ENCODE data around the gene TAS2R3. TPM values are rescaled to one million over a fixed set of nuclear protein-coding genes. Genes with fewer than 3 reads are reported as not detected.
A peak's percentile ranks its signal among the peaks of the same experiment; 100 is the strongest.
"Not testable (repeated sequence)": the region's sequence is repeated elsewhere in the genome, so short reads cannot be mapped to it uniquely, and the experiment has no call there.

TAS2R3 gene
- polyA plus RNA-seq (2012; ENCODE audit: insufficient read depth, insufficient read length): not detected

DNA sequence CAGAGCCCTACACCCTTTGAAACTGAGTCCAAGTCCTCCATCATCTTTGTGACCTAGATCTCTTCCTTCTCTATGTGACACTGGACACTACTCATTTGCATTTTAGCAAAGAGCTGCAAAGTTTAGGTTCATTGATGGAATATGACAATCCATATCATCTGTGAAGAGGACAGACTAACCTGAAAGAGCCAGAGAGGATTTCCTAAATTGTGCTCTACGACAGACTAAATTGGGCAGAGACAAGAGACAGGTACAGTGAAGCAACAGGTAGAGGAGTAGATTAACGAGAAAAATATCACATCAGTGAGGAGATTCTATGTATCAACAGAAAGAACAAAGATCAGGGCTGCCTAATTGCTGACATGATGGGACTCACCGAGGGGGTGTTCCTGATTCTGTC, at the start of gene TAS2R3:
Gene TAS2R3, plus strand, starts transcription at position 301 of the 400 bp plus-strand sequence. Its CDS starts 62 bp downstream, at position 363.
- no peak within 1 kb of the TSS for H3K4me3 ChIP-seq (ENCODE audit: low read length)
- no peak for DNase-seq (ENCODE audit: low read depth, low spot score)

DNA sequence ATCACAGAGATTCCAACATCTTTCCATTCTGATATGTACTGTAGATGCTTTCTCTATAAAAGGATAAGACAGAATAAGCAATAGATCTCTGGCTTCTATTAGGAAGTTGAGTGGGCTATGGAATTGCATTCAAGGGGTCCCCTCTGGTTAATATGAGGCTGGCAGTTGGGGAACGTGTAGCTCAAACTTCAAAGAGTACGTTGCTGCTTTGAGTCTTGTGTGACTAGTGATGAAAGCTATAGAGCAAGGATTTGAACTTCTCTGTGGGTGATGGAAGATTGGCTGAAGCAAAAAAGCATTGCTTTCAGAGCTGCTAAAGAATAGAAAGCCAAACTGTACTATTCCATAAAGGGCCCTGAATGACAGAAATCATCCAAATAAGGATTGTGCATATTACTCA, 49.3 kb upstream of the TAS2R3 start:
- no peak for DNase-seq (ENCODE audit: low read depth, low spot score)
- no peak overlapping the region for H3K4me3 ChIP-seq (ENCODE audit: low read length)

DNA sequence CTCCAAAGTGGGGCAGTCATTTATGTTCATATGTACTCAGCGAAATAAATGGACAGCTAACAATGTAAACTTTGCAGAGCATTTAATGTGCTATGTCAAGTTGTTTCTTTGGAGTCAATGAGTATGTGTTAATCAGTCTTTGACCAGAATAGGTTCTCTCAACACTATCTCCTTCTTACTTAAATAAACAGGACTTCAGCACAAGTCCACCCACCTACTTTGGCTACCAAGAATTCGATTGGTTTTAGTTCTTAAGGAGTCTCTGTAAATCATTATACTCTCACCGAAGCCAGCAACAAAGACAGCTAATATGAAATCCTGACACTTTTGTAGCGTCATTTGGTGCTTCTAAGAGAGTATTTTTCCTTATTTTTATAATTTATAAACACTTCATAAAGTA, 48.9 kb upstream of the TAS2R3 start:
- no peak overlapping the region for H3K4me3 ChIP-seq (ENCODE audit: low read length)
- no peak for DNase-seq (ENCODE audit: low read depth, low spot score)

DNA sequence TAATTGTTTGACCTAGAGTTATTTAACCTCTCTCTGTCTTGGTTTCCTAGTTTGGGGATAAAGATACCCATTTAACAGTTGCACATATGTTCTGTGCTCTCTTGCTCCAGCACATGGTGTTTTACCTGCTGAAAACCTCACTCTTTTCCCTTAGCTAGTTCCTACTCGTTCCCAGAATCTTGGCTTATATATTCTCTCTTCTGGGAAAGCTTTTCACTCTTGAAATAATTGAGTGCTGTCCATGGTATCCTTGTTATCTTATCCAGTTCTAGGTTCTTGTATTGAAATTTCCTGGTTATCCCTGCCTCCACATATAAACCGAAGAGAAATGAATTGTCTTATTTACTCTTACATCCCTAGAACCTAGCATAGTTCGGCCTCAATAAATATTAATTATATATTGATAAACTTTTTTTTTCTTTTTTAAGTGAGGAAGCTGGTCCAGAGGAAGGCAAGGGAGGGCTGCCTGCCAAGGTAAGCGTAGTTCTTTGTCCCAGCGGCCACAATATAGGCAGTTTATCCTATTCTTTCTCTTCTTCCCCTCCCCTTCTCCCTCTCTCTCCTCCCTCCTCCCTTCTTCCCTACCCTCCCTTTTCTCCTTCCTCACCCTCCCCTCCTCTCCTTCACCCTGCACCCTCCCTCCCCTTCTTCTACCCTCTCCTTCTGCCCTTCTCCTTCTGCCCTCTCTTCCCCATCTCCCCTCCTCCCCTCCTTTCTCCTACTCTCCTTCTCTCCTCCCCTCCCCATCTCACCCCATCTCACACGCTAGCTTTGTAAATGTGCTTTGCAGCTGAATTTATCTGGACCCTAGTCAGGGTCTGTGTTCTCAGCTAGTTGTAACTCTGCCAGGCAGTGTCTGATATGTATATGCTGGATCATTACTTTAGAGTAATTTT, 47.9 kb upstream of the TAS2R3 start:
- DNase-seq (ENCODE audit: low read depth, low spot score): no peak
- H3K4me3 ChIP-seq (ENCODE audit: low read length): no peak overlapping the region

DNA sequence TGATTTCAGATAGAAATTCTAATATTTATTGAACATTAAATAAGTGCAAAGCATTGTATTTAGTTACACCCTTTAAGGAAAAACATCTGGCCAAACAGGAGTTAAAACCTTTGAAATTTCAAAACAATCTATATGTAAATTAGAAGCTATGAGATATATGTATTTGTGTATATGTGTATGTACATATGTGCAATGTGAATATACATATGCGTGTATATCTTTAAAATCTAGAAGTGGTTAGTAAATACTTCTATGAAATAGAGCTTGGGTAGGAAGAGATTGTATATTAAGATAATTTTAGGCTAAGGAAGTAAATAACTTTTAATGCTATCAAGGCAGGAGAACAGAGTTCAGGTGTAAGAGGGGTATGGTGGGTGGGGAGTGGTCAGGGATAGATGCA, 46.4 kb upstream of the TAS2R3 start:
- no peak overlapping the region for H3K4me3 ChIP-seq (ENCODE audit: low read length)
- DNase-seq (ENCODE audit: low read depth, low spot score): no peak

- no peak overlapping the region for H3K4me3 ChIP-seq (ENCODE audit: low read length)
- DNase-seq (ENCODE audit: low read depth, low spot score): no peak
These were observed 41.4 kb upstream of the TAS2R3 start for GRCh38 chr7:141722529-141722928.

DNA sequence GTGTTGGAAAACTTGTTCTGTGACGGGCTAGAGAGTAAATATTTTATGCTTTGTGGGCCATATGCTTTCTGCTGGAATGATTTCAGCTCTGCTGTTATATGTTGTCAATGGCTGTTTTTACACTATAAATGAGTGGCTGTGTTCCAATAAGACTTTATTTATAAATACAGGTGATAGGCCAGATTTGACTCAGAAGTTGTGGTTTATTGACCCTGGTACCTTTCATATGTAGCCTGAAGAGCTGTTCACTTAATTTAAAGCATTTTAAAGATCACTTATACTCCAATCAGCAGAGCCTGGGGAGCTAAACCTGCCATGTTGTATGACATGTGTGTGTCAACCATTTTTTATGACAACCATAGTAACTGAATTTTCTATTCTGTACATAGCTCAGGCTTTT, 34.9 kb upstream of the TAS2R3 start:
- DNase-seq (ENCODE audit: low read depth, low spot score): no peak
- no peak overlapping the region for H3K4me3 ChIP-seq (ENCODE audit: low read length)

- H3K4me3 ChIP-seq (ENCODE audit: low read length): no peak overlapping the region
- DNase-seq (ENCODE audit: low read depth, low spot score): no peak
These were observed 32.3 kb upstream of the TAS2R3 start for GRCh38 chr7:141731476-141732149.

- DNase-seq (ENCODE audit: low read depth, low spot score): no peak
- peak overlapping the region; percentile 78 for H3K4me3 ChIP-seq (ENCODE audit: low read length)
These were observed 26.6 kb upstream of the TAS2R3 start for GRCh38 chr7:141737118-141737835.

GRCh38 chr7:141737836-141738591, 25.9 kb upstream of the TAS2R3 start, which contains the start of gene SSBP1:
Gene SSBP1, plus strand, starts transcription at chr7:141738358. Its CDS starts 809 bp downstream, at chr7:141739167.
- DNase-seq (ENCODE audit: low read depth, low spot score): peak; percentile 98
- H3K4me3 ChIP-seq (ENCODE audit: low read length): peak within 1 kb of the TSS; percentile 78

DNA sequence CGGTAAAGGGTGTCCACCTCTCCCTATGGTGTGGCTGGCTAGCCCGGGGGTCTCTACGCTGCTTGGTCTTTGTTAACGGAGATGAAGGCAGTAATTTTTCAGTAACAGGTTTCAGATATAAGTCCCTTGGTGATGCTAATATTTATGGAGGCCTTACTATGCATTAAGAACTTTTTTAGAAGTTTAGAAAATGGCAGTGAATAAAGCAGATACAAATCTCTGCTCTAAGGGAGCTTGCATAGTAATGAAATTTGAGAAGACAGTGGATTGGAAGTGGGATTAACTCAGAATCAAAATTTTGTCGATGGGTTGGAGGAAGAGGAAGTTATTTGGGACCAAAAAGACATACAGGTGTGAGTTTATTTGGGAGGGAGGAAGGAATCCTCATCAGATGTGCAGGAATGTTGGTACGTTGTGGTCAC, 25.3 kb upstream of the TAS2R3 start:
- no peak for DNase-seq (ENCODE audit: low read depth, low spot score)
- peak overlapping the region; percentile 78 for H3K4me3 ChIP-seq (ENCODE audit: low read length)

GRCh38 chr7:141739250-141739649, 24.6 kb upstream of the TAS2R3 start:
- no peak for DNase-seq (ENCODE audit: low read depth, low spot score)
- peak overlapping the region; percentile 78 for H3K4me3 ChIP-seq (ENCODE audit: low read length)

DNA sequence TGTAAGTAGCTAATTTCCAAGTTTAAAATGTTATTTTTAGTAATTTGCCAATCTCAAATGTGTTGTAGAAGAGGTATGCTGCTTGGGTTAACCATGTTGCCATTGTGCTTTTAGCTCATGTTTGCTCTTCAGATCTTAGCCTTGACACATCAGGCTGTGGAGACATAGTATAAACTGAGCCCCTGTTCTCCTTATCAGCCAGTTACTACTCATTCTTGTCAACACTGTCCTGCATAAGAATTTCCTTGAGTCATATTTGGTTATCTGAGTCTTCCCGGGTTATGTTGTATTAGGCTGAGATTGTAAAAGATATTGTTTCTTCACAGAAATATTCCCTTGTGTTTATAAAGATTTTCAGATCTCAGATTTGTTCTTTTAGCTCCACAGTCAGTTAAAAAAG, 21.7 kb upstream of the TAS2R3 start:
- DNase-seq (ENCODE audit: low read depth, low spot score): no peak
- H3K4me3 ChIP-seq (ENCODE audit: low read length): no peak overlapping the region

- no peak for DNase-seq (ENCODE audit: low read depth, low spot score)
- no peak overlapping the region for H3K4me3 ChIP-seq (ENCODE audit: low read length)
These were observed 19.8 kb upstream of the TAS2R3 start for GRCh38 chr7:141744131-141744530.

GRCh38 chr7:141748396-141748795, 15.5 kb upstream of the TAS2R3 start:
- H3K4me3 ChIP-seq (ENCODE audit: low read length): no peak overlapping the region
- DNase-seq (ENCODE audit: low read depth, low spot score): no peak

DNA sequence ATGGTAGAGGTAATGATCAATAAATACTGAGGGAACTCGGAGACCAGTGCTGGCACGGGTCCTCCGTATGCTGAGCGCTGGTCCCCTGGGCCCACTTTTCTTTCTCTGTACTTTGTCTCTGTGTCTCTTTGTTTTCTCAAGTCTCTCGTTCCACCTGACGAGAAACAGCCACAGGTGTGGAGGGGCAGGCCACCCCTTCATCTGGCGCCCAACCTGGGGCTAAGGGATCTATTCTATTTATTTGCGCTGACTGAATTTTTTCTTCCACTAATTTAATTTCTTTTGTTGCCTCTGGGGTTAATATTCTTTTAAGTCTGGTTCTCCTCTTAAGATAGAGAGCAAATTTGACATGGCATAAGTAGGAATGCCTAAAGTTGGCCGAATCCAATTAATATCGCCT, 12.0 kb upstream of the TAS2R3 start:
- not testable (repeated sequence) for DNase-seq (ENCODE audit: low read depth, low spot score); H3K4me3 ChIP-seq (ENCODE audit: low read length)

DNA sequence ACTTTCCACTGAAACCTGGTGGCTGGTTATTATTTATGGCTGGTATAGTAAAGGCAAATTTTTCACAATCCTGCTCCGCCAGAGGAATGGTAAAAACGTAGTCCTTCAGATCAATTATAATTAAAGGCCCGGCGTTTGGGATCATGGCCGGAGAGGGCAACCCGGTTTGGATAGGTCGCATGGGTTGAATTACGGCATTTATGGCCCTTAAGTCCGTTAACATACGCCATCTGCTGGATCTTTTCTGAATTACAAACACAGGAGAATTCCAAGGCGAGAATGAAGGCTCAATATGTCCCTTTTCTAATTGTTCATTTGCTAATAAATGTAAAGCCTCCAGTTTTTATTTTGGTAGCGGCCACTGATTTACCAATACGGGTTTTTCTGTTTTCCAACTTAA, 11.3 kb upstream of the TAS2R3 start:
- H3K4me3 ChIP-seq (ENCODE audit: low read length): no peak overlapping the region
- DNase-seq (ENCODE audit: low read depth, low spot score): no peak

GRCh38 chr7:141754939-141755338, 9.0 kb upstream of the TAS2R3 start:
- peak; percentile 21 for DNase-seq (ENCODE audit: low read depth, low spot score)
- no peak overlapping the region for H3K4me3 ChIP-seq (ENCODE audit: low read length)

- not testable (repeated sequence) for DNase-seq (ENCODE audit: low read depth, low spot score); H3K4me3 ChIP-seq (ENCODE audit: low read length)
These were observed 6.2 kb downstream of the TAS2R3 start for GRCh38 chr7:141770083-141770583.
